ENCODE data around the gene GPR78.

Gene GPR78

GRCh38 chr4:8587469-8588195 lies 7.4 kb downstream of the GPR78 start:
- DNase-seq, result no peak

GRCh38 chr4:8588196-8588470 lies 7.9 kb downstream of the GPR78 start:
- DNase-seq, result no peak

GRCh38 chr4:8589336-8589735 lies 9.1 kb downstream of the GPR78 start:
- no peak for DNase-seq

DNA sequence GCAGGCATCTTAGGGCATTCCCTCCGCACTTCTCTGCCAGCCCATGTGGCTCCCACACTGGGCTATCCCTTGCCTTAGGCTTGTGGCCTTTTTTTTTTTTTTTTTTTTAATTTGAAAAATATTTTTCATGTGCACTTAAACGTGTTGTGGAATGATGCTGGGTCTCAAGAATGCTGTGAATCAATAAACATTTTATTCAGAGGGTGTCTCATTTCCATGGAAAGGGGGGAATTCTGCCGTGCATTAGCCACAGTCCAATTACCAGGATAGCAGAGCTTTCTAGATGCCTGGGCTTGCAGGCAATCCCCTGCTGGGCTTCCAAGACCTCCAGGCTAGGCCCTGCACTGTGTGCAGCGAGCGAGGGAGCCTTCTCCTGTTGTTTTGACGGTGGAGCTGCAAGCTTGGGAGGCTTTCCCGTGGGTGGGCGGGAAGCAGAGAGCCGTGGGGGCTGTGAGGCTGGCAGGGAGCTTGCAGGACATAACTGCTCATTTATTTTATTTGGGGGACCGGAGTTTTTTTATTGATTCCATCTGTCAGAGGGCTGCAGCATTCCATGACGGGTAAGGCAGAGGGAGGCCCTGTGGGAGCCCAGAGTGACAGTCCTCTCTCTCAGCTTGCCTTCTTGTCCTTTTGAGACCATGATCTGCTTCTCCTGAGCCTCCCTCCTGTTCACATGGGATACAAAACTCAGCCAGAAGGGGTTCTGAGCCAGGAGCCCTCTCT lies 9.8 kb downstream of the GPR78 start:
- no peak for DNase-seq

DNA sequence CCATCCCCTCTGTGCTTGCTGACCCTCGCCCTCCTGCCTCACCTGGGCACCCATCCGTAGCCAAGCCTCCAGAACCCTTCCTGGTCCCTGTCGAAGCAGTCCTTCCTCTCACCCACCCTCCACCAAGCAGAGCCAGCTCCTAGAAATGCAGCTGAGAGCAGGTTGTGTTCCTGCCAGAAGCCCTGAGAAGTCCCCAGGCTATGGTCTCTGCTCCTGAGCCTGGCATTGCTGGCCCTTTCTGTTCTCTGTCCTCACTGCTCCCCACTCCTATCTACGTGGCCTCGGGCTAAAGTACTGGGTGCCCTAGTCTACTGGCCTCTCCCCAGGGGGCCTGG lies 10.3 kb downstream of the GPR78 start:
- no peak for DNase-seq

DNA sequence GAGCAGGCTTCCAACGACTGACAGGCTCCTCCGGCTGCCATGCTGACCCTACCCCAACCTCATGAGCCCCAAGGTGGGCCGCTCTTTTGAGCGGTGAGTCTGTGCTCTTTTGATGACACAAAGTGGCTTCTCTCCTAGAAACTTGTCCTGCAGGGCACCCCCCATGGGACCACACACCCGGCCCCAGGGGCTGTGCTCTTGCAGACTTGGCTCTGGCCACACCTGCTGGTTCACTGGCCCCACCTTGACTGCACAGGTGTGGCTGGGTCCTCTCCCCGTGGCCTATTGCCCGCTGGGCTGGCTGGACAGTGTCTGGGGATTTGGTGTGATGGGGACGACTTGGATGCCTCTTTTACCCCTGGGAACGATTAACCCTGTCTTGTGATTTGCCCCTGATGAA lies 10.9 kb downstream of the GPR78 start:
- DNase-seq, result no peak

GRCh38 chr4:8591626-8592365 lies 11.6 kb downstream of the GPR78 start:
- DNase-seq, result no peak

- no peak for DNase-seq
These were observed 12.4 kb downstream of the GPR78 start, which contains the start of gene CPZ for GRCh38 chr4:8592366-8593263. CPZ (plus strand) TSS chr4:8592765; CDS start chr4:8592834, 69 bp downstream.

DNA sequence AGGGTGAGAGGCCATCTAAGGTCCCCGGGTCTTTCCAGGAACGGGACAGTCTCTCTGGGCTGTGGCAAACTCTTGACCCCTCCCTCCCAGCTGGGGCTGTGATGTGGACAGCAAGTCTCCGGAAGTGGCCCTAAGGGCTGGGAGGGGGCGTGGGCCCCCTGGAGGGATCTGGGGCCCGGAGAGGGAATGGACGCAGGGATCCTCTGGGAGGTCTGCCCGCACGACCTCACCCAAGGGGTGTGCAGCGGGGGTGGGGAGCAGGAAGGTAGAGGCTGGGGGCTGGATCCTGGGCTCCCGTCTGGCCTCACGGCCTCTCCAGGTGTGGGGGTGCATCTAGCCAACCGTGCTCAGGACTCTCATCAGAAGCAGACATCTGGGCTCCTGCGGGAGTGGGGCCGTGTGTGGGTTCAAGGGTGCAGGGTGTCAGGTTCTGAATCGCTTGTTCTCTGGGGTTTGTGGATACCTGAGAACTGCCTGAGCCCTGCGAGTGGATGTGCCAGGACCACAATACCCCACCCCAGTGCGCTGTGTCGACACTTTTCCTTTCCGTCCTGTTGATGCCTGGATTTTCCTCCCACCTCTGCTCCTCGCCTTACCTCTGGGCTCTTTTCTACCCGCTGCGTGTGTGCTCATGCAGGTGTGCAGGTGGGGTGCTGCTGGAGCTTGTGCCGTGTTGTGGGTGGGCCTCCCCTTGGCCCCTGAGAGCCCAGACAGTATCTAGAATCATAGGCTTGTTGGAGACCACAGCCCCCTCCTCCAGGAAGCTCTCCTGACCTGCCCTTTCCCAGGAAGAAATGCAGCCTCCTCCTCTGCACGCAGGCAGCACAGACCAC lies 13.3 kb downstream of the GPR78 start:
- no peak for DNase-seq

- DNase-seq, result peak; percentile 0 to 32
These were observed 14.2 kb downstream of the GPR78 start for GRCh38 chr4:8594097-8595038.

GRCh38 chr4:8595237-8596087 lies 15.3 kb downstream of the GPR78 start:
- no peak for DNase-seq

- DNase-seq, result no peak
These were observed 16.7 kb downstream of the GPR78 start for GRCh38 chr4:8596891-8597290.

DNA sequence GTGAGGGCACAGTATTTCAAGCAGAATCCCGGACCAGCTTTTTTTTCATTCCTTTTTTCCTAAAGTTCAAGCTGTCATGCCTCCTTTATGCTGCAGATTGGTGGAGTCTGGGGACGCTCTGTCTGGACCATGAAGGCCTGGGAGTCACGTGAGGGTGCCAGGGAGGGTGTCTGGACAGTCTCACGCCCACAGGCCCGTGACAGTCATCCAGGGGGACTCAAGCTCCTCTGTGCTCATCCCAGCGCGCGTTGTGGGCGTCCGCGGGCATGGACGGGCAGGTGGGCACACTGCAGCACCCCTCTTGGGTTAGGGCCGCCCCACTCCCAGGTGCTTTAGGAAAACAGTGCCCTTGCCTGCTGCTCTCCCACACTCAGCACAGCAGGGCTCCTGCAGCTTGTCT lies 17.1 kb downstream of the GPR78 start:
- no peak for DNase-seq

- no peak for DNase-seq
These were observed 17.6 kb downstream of the GPR78 start for GRCh38 chr4:8597791-8598190.

- DNase-seq, result no peak
These were observed 18.3 kb downstream of the GPR78 start for GRCh38 chr4:8598391-8599090.

DNA sequence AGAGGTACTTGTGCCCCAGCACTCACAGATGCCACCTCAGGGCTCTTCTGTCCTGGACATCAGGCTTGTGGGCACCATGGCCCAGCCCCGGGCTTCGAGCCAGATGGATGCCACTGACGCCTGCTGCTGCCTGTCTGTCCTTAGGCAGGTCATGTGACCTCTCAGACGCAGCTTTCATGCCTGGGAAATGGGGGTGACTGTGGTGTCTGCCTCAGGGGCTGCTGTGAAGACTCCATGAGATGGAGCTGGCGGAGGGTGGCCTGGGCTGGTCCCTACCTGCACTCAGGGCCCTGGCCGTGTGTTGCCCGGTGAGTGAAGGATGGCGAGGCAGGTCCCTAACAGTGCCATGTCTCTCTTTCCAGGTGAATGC lies 18.9 kb downstream of the GPR78 start:
- DNase-seq, result no peak

DNA sequence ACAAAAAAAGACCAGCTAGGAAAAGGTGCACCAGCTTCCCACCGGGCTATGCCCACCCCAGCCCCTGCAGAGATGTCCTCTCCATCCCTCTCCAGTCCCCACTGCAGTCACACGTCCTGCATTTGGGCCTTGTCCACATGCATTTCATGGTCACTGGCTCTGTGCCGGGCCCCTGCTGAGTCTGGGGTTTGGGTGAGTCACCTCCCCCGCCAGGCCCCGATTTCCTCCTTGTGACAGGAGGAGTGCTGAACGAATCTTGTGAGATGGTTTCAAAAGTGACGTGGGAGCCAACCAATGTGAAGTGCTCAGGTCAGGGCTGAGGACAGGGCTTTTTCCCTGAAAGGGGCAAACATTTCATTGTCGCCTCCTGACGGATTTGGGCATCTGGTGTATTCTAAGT lies 19.5 kb downstream of the GPR78 start:
- DNase-seq, result no peak

DNA sequence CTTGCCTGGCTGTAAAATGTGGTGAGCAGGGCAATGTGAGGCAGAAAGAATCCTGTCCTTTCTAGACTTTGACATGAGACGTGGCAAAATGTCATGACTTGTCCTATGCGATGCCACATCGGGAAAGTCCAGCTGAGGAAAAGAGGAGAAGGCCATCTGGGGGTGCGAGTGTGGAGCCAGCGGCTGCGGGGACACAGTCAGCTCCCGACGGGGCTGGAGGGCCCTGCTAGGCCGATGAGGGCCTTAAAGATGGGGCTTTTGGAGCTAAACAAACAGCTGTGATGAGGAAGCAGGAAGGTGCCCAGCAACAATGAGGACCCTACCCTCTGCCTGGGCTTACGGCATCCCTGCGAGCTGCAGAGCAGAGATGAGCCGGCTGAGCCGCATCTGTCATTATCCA lies 20.1 kb downstream of the GPR78 start:
- no peak for DNase-seq

DNA sequence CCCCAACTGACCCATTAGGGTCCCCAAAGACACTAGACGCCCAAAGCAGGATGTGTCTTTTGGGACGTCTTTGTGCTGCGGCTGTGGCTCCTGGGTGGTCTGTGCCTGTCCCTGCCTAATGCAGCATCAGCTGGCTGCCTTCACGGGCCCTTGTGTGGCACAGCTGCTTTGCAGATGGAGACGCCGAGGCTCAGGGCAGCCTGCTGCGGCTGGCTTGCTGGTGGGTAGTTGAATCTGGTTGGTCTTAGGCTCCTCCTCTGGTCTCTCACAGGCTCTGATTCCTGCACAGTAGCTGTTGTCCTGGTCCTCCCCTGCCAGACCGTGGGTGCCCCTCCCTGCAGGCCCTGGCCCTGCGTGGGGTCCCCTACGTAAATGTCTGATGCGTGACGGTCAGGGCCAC lies 20.5 kb downstream of the GPR78 start:
- DNase-seq, result no peak

All from NCI-H446 (cell line).